BLaER1 treated with 17β-estradiol and CSF1 and Interleukin-3, amounts not matched to agents 10 nM and 100 nM (cell line): Measurements from ENCODE around the gene WWOX.

Experiments
- H3K27ac ChIP-seq, 11 experiments: shearing (Covaris generic); formaldehyde crosslinking; 2 replicates each; pipeline ENCODE4 v1.8.1; 2022
- H3K27me3 ChIP-seq, 11 experiments: shearing (Covaris generic); formaldehyde crosslinking; 2 replicates each; pipeline ENCODE4 v1.8.1; 2022
- H3K36me3 ChIP-seq, 11 experiments: shearing (Covaris generic); formaldehyde crosslinking; 2 replicates each; pipeline ENCODE4 v1.8.1; 2022
- H3K4me1 ChIP-seq, 10 experiments: shearing (Covaris generic); formaldehyde crosslinking; 2 replicates each; pipeline ENCODE4 v1.8.1; 2022
- H3K4me2 ChIP-seq, 11 experiments: shearing (Covaris generic); formaldehyde crosslinking; 2 replicates each; pipeline ENCODE4 v1.8.1; 2022
- H3K4me3 ChIP-seq, 10 experiments: shearing (Covaris generic); formaldehyde crosslinking; 2 replicates each; pipeline ENCODE4 v1.8.1; 2022
- H3K9ac ChIP-seq, 11 experiments: shearing (Covaris generic); formaldehyde crosslinking; 2 replicates each; pipeline ENCODE4 v1.8.1; 2022
- H3K9me3 ChIP-seq, 11 experiments: shearing (Covaris generic); formaldehyde crosslinking; replicated peaks in 1 of 11; 2 replicates each; pipeline ENCODE4 v1.8.1; 2022
- H4K20me1 ChIP-seq, 11 experiments: shearing (Covaris generic); formaldehyde crosslinking; 2 replicates each; pipeline ENCODE4 v1.8.1; 2022
- Cebpa-rat ChIP-seq, 11 experiments: shearing (Covaris generic); IDR thresholded peaks; 2 replicates each; pipeline ENCODE4 v1.8.1; 2022

The WWOX gene

GRCh38 chr16:78542419-78542818, 443.0 kb downstream of the WWOX start:
- Histone ChIP-seq H3K4me3 (no peak overlapping the region), H3K4me2 (no peak overlapping the region), H3K27me3 (no peaks in the 10 kb centered on the region), H3K27ac (no peak overlapping the region), H3K36me3 (no peaks in the 10 kb centered on the region), H3K9ac (no peak overlapping the region), H4K20me1 (no peaks in the 10 kb centered on the region), H3K9me3 (no peaks in the 10 kb centered on the region), H3K4me1 (peaks cover 0 to 6% (median 0%) of the 10 kb centered on the region in 10 experiments; a peak in 4 of 20 replicates)
- peak in 5 of 11 experiments; percentile 38 to 83 (median 54); a peak in 7 of 22 replicates for TF ChIP-seq Cebpa-rat (IDR thresholded peaks at IDR 0.05)

- Histone ChIP-seq H3K27me3 (no peaks in the 10 kb centered on the region), H3K9me3 (no peaks in the 10 kb centered on the region), H3K36me3 (no peaks in the 10 kb centered on the region), H4K20me1 (no peaks in the 10 kb centered on the region), H3K4me3 (no peak overlapping the region), H3K4me2 (no peak overlapping the region), H3K27ac (no peak overlapping the region), H3K4me1 (peaks cover 0 to 8% (median 0%) of the 10 kb centered on the region in 10 experiments; a peak in 5 of 20 replicates), H3K9ac (no peak overlapping the region)
- TF ChIP-seq Cebpa-rat (IDR thresholded peaks at IDR 0.05) = no peak
Measured at GRCh38 chr16:78543023-78543422, 443.6 kb downstream of the WWOX start.

- no peak overlapping the region for H3K4me2 ChIP-seq
Measured at GRCh38 chr16:78549366-78549765, 449.9 kb downstream of the WWOX start.

GRCh38 chr16:78551487-78552085, 452.1 kb downstream of the WWOX start:
- Histone ChIP-seq H3K36me3 (no peaks in the 10 kb centered on the region), H3K27me3 (no peaks in the 10 kb centered on the region), H3K27ac (no peak overlapping the region), H3K4me1 (peaks cover 0 to 21% (median 2%) of the 10 kb centered on the region in 10 experiments; a peak in 10 of 20 replicates), H3K4me2 (peak overlapping the region in 4 of 11 experiments; percentile 22 to 67 (median 36); a peak in 9 of 22 replicates), H3K9me3 (no peaks in the 10 kb centered on the region), H4K20me1 (no peaks in the 10 kb centered on the region), H3K4me3 (no peak overlapping the region), H3K9ac (no peak overlapping the region)
- no peak for TF ChIP-seq Cebpa-rat (IDR thresholded peaks at IDR 0.05)

More at GRCh38 chr16:78549366-78549765, 449.9 kb downstream of the WWOX start:
- Histone ChIP-seq H3K9ac (no peak overlapping the region), H4K20me1 (no peaks in the 10 kb centered on the region), H3K9me3 (no peaks in the 10 kb centered on the region), H3K4me1 (peaks cover 0 to 25% (median 2%) of the 10 kb centered on the region in 10 experiments; a peak in 10 of 20 replicates), H3K27ac (no peak overlapping the region), H3K4me3 (no peak overlapping the region), H3K27me3 (no peaks in the 10 kb centered on the region), H3K36me3 (no peaks in the 10 kb centered on the region)
- no peak for TF ChIP-seq Cebpa-rat (IDR thresholded peaks at IDR 0.05)

GRCh38 chr16:78552106-78552675, 452.7 kb downstream of the WWOX start:
- H3K27me3 ChIP-seq = no peaks in the 10 kb centered on the region
- H3K27ac ChIP-seq = no peak overlapping the region
- peaks cover 0 to 21% (median 2%) of the 10 kb centered on the region in 10 experiments; a peak in 10 of 20 replicates for H3K4me1 ChIP-seq
- no peaks in the 10 kb centered on the region for H3K36me3 ChIP-seq
- no peak overlapping the region for H3K4me3 ChIP-seq
- H3K4me2 ChIP-seq = peak overlapping the region in 4 of 11 experiments; percentile 22 to 67 (median 36); a peak in 9 of 22 replicates
- no peaks in the 10 kb centered on the region for H4K20me1 ChIP-seq
- no peak for TF ChIP-seq Cebpa-rat (IDR thresholded peaks at IDR 0.05)
- H3K9ac ChIP-seq = no peak overlapping the region
- H3K9me3 ChIP-seq = no peaks in the 10 kb centered on the region

GRCh38 chr16:78552716-78553115, 453.3 kb downstream of the WWOX start:
- peak overlapping the region in 3 of 11 experiments; percentile 22 to 67 (median 45); a peak in 4 of 22 replicates for H3K4me2 ChIP-seq
- H3K36me3 ChIP-seq = no peaks in the 10 kb centered on the region
- H3K27ac ChIP-seq = no peak overlapping the region
- TF ChIP-seq Cebpa-rat (IDR thresholded peaks at IDR 0.05) = no peak
- no peak overlapping the region for H3K9ac ChIP-seq
- peaks cover 0 to 21% (median 2%) of the 10 kb centered on the region in 10 experiments; a peak in 10 of 20 replicates for H3K4me1 ChIP-seq
- H3K4me3 ChIP-seq = no peak overlapping the region
- no peaks in the 10 kb centered on the region for H4K20me1 ChIP-seq
- no peaks in the 10 kb centered on the region for H3K27me3 ChIP-seq
- no peaks in the 10 kb centered on the region for H3K9me3 ChIP-seq

GRCh38 chr16:78553268-78554039, 454.0 kb downstream of the WWOX start:
- peaks cover 0 to 16% (median 2%) of the 10 kb centered on the region in 10 experiments; a peak in 9 of 20 replicates for H3K4me1 ChIP-seq
- H3K4me2 ChIP-seq = no peak overlapping the region

GRCh38 chr16:78556421-78556820, 457.0 kb downstream of the WWOX start:
- H3K27ac ChIP-seq = no peak overlapping the region
- no peaks in the 10 kb centered on the region for H3K27me3 ChIP-seq
- H3K4me2 ChIP-seq = no peak overlapping the region
- no peak overlapping the region for H3K9ac ChIP-seq
- H3K4me3 ChIP-seq = no peak overlapping the region
- H4K20me1 ChIP-seq = no peaks in the 10 kb centered on the region
- no peaks in the 10 kb centered on the region for H3K36me3 ChIP-seq
- H3K4me1 ChIP-seq = peaks cover 0 to 13% (median 2%) of the 10 kb centered on the region in 10 experiments; a peak in 9 of 20 replicates
- TF ChIP-seq Cebpa-rat (IDR thresholded peaks at IDR 0.05) = no peak
- H3K9me3 ChIP-seq = no peaks in the 10 kb centered on the region

More at GRCh38 chr16:78553268-78554039, 454.0 kb downstream of the WWOX start:
- Histone ChIP-seq H3K27me3 (no peaks in the 10 kb centered on the region), H3K36me3 (no peaks in the 10 kb centered on the region), H3K9ac (no peak overlapping the region), H4K20me1 (no peaks in the 10 kb centered on the region), H3K4me3 (no peak overlapping the region), H3K27ac (no peak overlapping the region), H3K9me3 (no peaks in the 10 kb centered on the region)
- TF ChIP-seq Cebpa-rat (IDR thresholded peaks at IDR 0.05) = no peak

GRCh38 chr16:78560997-78561396, 461.5 kb downstream of the WWOX start:
- H4K20me1 ChIP-seq = no peaks in the 10 kb centered on the region
- H3K27me3 ChIP-seq = no peaks in the 10 kb centered on the region
- no peak for TF ChIP-seq Cebpa-rat (IDR thresholded peaks at IDR 0.05)
- H3K4me1 ChIP-seq = peaks cover 0 to 8% (median 6%) of the 10 kb centered on the region in 10 experiments; a peak in 8 of 20 replicates
- no peak overlapping the region for H3K4me2 ChIP-seq
- H3K9me3 ChIP-seq = peaks cover 0 to 9% (median 6%) of the 10 kb centered on the region in 11 experiments; a peak in 9 of 22 replicates
- H3K9ac ChIP-seq = no peak overlapping the region
- H3K27ac ChIP-seq = no peak overlapping the region
- H3K4me3 ChIP-seq = no peak overlapping the region
- H3K36me3 ChIP-seq = no peaks in the 10 kb centered on the region
